ENCODE measurements around the gene CTDP1. TPM values are rescaled to one million over a fixed set of nuclear protein-coding genes. Genes with fewer than 3 reads are reported as not detected.

The CTDP1 gene
- total and polyA plus RNA-seq, 2 experiments from 2014 or later = 20.4 to 20.6 TPM

DNA sequence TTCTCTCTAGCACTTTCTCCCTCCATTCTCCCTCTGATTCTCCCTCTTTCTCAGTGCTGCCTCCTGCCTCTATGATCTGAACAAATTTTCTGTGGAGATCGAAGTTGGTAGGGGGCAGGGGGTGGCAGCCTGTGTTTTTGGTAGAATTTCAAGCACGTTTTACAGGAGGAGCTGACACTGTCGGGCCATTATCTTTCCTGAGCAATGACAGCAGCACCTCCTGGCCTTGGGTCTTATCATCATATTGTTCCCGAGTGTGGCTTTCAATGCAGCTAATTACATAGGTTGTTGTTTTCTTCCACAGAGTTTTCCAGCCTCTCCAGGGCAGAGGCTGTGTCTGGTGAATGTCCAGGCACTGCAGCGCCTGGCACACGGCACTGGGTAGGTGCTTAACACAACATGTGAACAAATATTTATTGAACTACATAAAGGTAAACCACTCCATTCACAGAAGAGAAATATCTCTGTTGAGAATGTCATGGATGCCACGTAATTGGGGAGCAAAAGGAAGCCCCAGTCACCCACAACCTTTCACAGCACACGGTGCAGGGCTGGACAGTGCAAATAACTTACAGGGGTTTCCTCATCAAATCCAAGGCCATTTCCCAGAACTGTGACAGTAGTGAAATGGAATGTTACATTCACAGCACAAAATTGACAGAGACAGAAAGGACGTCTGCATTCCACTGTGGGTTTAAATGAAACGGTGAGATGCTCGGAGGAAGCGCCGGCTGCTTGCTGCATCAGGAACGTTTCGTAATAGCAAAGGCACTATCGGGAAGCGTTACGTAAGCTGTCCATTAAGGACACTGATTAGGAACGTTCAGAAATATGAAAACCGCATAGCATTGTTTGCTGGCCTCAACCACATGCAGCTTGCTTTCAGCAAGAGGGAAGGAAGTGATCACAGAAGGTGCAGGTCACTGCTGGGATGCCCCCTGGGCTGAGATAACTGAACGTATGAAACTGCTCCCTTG lies 111.7 kb downstream of the CTDP1 start:
- Histone ChIP-seq H3K27me3 (peaks cover 35% of the 10 kb centered on the region), H3K27ac (peak overlapping the region; percentile 28), H4K20me1 (ENCODE audit: insufficient read depth, poor library complexity, severe bottlenecking) (no peaks in the 10 kb centered on the region), H3K36me3 (replicated peaks; ENCODE audit: insufficient read depth, low read depth) (no peaks in the 10 kb centered on the region), H3K9me2 (replicated peaks; ENCODE audit: insufficient read depth) (no peaks in the 10 kb centered on the region), H3K79me2 (no peaks in the 10 kb centered on the region), H3K4me2 (peak overlapping the region; percentile 38), H3K4me3 (no peak overlapping the region), H3K4me1 (ENCODE audit: insufficient read depth) (no peaks in the 10 kb centered on the region), H2AFZ (no peak overlapping the region), H3K9me3 (ENCODE audit: low read depth) (no peaks in the 10 kb centered on the region)
- WGBS (ENCODE audit: low lambda C conversion rate, missing lambda C conversion rate) = 41% methylated on average over 21 of the region's 21 CpGs
- TF ChIP-seq EZH2 (IDR thresholded peaks at IDR 0.05; ENCODE audit: borderline replicate concordance) (no peak), EZH2phosphoT487 (IDR thresholded peaks at IDR 0.05; ENCODE audit: low read depth, severe bottlenecking, unreplicated experiment) (no peak)
- TF ChIP-seq, protein P1, sequence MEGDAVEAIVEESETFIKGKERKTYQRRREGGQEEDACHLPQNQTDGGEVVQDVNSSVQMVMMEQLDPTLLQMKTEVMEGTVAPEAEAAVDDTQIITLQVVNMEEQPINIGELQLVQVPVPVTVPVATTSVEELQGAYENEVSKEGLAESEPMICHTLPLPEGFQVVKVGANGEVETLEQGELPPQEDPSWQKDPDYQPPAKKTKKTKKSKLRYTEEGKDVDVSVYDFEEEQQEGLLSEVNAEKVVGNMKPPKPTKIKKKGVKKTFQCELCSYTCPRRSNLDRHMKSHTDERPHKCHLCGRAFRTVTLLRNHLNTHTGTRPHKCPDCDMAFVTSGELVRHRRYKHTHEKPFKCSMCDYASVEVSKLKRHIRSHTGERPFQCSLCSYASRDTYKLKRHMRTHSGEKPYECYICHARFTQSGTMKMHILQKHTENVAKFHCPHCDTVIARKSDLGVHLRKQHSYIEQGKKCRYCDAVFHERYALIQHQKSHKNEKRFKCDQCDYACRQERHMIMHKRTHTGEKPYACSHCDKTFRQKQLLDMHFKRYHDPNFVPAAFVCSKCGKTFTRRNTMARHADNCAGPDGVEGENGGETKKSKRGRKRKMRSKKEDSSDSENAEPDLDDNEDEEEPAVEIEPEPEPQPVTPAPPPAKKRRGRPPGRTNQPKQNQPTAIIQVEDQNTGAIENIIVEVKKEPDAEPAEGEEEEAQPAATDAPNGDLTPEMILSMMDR (IDR thresholded peaks at IDR 0.05; ENCODE audit: poor library complexity) = no peak
- DNase-seq (ENCODE audit: low spot score) = peak; percentile 72

DNA sequence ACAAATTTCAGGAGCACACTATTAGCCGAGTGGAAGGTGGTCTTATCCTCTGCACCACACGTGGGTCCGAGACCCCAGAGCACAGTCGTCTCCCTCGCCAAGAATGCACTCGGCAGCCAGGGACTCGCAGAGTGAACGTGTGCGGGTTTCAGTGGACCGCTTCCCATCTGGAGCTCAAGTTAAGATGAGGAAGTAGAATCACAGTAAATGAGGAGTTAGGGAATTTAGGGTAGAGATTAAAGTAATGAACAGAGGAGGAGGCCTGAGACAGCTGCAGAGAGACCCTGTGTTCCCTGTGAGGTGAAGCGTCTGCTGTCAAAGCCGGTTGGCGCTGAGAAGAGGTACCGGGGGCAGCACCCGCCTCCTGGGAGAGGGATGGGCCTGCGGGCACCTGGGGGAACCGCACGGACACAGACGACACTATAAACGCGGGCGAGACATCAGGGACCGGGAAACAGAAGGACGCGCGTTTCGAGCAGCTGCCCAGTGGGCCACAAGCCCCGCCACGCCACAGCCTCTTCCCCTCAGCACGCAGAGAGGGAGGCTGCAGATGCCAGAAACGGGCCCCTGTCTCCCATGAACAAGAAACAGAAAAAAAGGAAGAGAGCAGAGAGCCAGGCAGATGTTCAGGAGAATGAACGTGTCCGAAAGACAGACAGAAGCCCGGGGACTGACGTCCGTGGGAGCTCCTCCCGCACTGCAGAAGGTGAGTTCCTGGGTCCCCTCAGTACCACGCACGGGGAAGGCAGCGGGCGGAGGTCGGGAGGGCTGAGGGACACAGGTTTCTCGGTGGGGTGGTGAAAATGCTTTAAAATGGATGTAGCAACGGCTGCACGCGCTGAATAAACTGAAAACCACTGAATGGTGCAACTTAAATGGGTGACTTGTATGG lies 112.7 kb downstream of the CTDP1 start:
- Histone ChIP-seq H3K27ac (peak overlapping the region; percentile 28), H3K4me1 (ENCODE audit: insufficient read depth) (no peaks in the 10 kb centered on the region), H3K36me3 (replicated peaks; ENCODE audit: insufficient read depth, low read depth) (no peaks in the 10 kb centered on the region), H3K9me3 (ENCODE audit: low read depth) (no peaks in the 10 kb centered on the region), H3K4me2 (peak overlapping the region; percentile 38), H4K20me1 (ENCODE audit: insufficient read depth, poor library complexity, severe bottlenecking) (no peaks in the 10 kb centered on the region), H3K27me3 (peaks cover 35% of the 10 kb centered on the region), H3K4me3 (no peak overlapping the region), H2AFZ (no peak overlapping the region), H3K79me2 (no peaks in the 10 kb centered on the region), H3K9me2 (replicated peaks; ENCODE audit: insufficient read depth) (no peaks in the 10 kb centered on the region)
- 92% methylated on average over 45 of the region's 46 CpGs for WGBS (ENCODE audit: low lambda C conversion rate, missing lambda C conversion rate)
- no peak for TF ChIP-seq EZH2phosphoT487 (IDR thresholded peaks at IDR 0.05; ENCODE audit: low read depth, severe bottlenecking, unreplicated experiment)
- no peak for TF ChIP-seq EZH2 (IDR thresholded peaks at IDR 0.05; ENCODE audit: borderline replicate concordance)
- TF ChIP-seq, protein P1 (IDR thresholded peaks at IDR 0.05; ENCODE audit: poor library complexity) = no peak
- no peak for DNase-seq (ENCODE audit: low spot score)

DNA sequence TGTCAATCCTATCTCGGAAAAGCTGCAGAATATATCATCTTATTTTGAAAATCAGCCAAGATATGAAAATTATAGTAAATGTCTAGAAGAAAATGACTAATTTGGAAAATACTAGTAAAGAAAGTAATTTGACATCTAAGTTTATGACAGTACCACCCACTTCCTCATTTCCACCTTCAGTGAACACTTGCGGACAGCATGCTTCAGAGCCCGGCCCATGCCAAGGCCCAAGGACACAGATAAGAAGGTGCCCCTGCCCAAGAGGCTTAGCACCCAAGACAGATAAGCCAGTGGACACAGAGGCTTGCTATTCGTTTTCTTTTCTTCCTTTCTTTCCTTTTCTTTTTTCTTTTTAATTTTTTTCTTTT lies 113.4 kb downstream of the CTDP1 start:
- 90% methylated on average over 4 of the region's 4 CpGs for WGBS (ENCODE audit: low lambda C conversion rate, missing lambda C conversion rate)
- H4K20me1 ChIP-seq (ENCODE audit: insufficient read depth, poor library complexity, severe bottlenecking) = no peaks in the 10 kb centered on the region
- TF ChIP-seq, protein P1 (IDR thresholded peaks at IDR 0.05; ENCODE audit: poor library complexity) = no peak
- TF ChIP-seq EZH2phosphoT487 (IDR thresholded peaks at IDR 0.05; ENCODE audit: low read depth, severe bottlenecking, unreplicated experiment) (no peak), EZH2 (IDR thresholded peaks at IDR 0.05; ENCODE audit: borderline replicate concordance) (no peak)
- no peaks in the 10 kb centered on the region for H3K36me3 ChIP-seq (replicated peaks; ENCODE audit: insufficient read depth, low read depth)
- peaks cover 32% of the 10 kb centered on the region for H3K27me3 ChIP-seq
- H3K4me3 ChIP-seq = no peak overlapping the region
- no peaks in the 10 kb centered on the region for H3K79me2 ChIP-seq
- no peak overlapping the region for H3K27ac ChIP-seq
- no peak overlapping the region for H2AFZ ChIP-seq
- H3K9me2 ChIP-seq (replicated peaks; ENCODE audit: insufficient read depth) = no peaks in the 10 kb centered on the region
- no peak for DNase-seq (ENCODE audit: low spot score)
- H3K9me3 ChIP-seq (ENCODE audit: low read depth) = no peaks in the 10 kb centered on the region
- no peaks in the 10 kb centered on the region for H3K4me1 ChIP-seq (ENCODE audit: insufficient read depth)
- H3K4me2 ChIP-seq = no peak overlapping the region

All from hepatocyte (in vitro differentiated cells).